DMS 273 (cell line): ENCODE measurements around the gene TRIM25.

Source experiments
- DNase-seq: peaks from one replicate; lab custom pipeline; 2025; ENCODE audit not compliant: unreplicated experiment; lab: John Stamatoyannopoulos, UW

Gene TRIM25

GRCh38 chr17:56928586-56928985 is 14.7 kb upstream of the TRIM25 start:
- no peak for DNase-seq

GRCh38 chr17:56926704-56927103 is 12.9 kb upstream of the TRIM25 start:
- no peak for DNase-seq

GRCh38 chr17:56926270-56926669 is 12.4 kb upstream of the TRIM25 start:
- DNase-seq: no peak

- DNase-seq: no peak
These were observed 11.2 kb upstream of the TRIM25 start for GRCh38 chr17:56925088-56925487.

GRCh38 chr17:56919717-56920116 is 5.9 kb upstream of the TRIM25 start:
- DNase-seq: no peak

- no peak for DNase-seq
These were observed 5.1 kb upstream of the TRIM25 start for GRCh38 chr17:56918916-56919315.

- no peak for DNase-seq
These were observed 3.9 kb upstream of the TRIM25 start for GRCh38 chr17:56917559-56918296.

- peak; percentile 63 for DNase-seq
These were observed 878 bp upstream of the TRIM25 start for GRCh38 chr17:56914581-56915273.

- peak; percentile 77 for DNase-seq
These were observed 439 bp downstream of the TRIM25 start for GRCh38 chr17:56913353-56913866.

- DNase-seq: no peak
These were observed 893 bp downstream of the TRIM25 start for GRCh38 chr17:56913000-56913311.

GRCh38 chr17:56912105-56912999 is 1.5 kb downstream of the TRIM25 start:
- peak; percentile 35 for DNase-seq

- no peak for DNase-seq
These were observed 3.2 kb downstream of the TRIM25 start for GRCh38 chr17:56910509-56911235.

GRCh38 chr17:56909742-56910508 is 3.9 kb downstream of the TRIM25 start:
- no peak for DNase-seq

GRCh38 chr17:56908001-56908542 is 5.8 kb downstream of the TRIM25 start:
- DNase-seq: no peak

GRCh38 chr17:56903560-56903959 is 10.3 kb downstream of the TRIM25 start:
- no peak for DNase-seq

- no peak for DNase-seq
These were observed 11.5 kb downstream of the TRIM25 start for GRCh38 chr17:56902348-56902747.

GRCh38 chr17:56899403-56899802 is 14.4 kb downstream of the TRIM25 start:
- DNase-seq: no peak

- DNase-seq: no peak
These were observed 15.0 kb downstream of the TRIM25 start for GRCh38 chr17:56898874-56899273.

GRCh38 chr17:56897646-56898424 is 16.0 kb downstream of the TRIM25 start:
- no peak for DNase-seq
